HCT116 (cell line): ENCODE measurements around the gene IL10. TPM values are rescaled to one million over a fixed set of nuclear protein-coding genes. Genes with fewer than 3 reads are reported as not detected.

Experiments
- ATAC-seq: fragments of 200-7000 bp; cut with Tn5 transposase; 2 replicates; pipeline ENCODE4 v1.9.1; 2020; ENCODE audit warnings: mild to moderate bottlenecking, moderate library complexity
- BruUV-seq: library from RNA; stranded (reverse); fragments of 400-500 nt; replicated peaks from 2 replicates; lab custom pipeline; 2021; lab: Mats Ljungman, UMichigan
- CTCF ChIA-PET: fragments of 300-600 bp; sonication (Branson Sonifier 250); formaldehyde crosslinking; loops from one replicate; lab custom pipeline; 2021; ENCODE audit warnings: antibody characterized with exemption; lab: Charles Lee
- POLR2A ChIA-PET: fragments of 300-600, 350-600 bp; sonication (Branson Sonifier 250); formaldehyde crosslinking; loops from one replicate; lab custom pipeline; 2021; ENCODE audit warnings: antibody characterized with exemption; lab: Charles Lee
- RAD21 ChIA-PET, 2 experiments: fragments of 300-600 bp; sonication (Branson Sonifier 250); formaldehyde crosslinking; loops; one replicate each; lab custom pipeline; 2023; ENCODE audit warnings: low total read pairs in 2 of 2; ENCODE audit not compliant: uncharacterized antibody in 2 of 2, unreplicated experiment in 2 of 2, low non-redundant PET in 1 of 2; lab: Charles Lee
- DNase-seq: peaks from one replicate; pipeline ENCODE4 v3.0.0-alpha.2; 2010; ENCODE audit warnings: low read depth, low spot score
- H2AFZ ChIP-seq: fragments of 200-600 bp; shearing (Covaris generic), sonication (generic); 2 replicates; pipeline ENCODE4 v1.6.1; 2017; ENCODE audit warnings: low read depth, mixed run types, mixed read lengths, antibody characterized with exemption, low read length; ENCODE audit not compliant: poor library complexity, severe bottlenecking
- H3K27ac ChIP-seq: 2 replicates; pipeline ENCODE4 v1.5.1; 2012; ENCODE audit warnings: low read depth, low read length
- H3K27me3 ChIP-seq: fragments of 200-600 bp; sonication (generic); 2 replicates; pipeline ENCODE4 v1.6.1; 2016; ENCODE audit warnings: mixed run types, low read length, mixed read lengths; ENCODE audit not compliant: insufficient read depth
- H3K36me3 ChIP-seq, 2 experiments: fragments of 200-500 bp in 1 of 2; fragments of 200-600 bp in 1 of 2; sonication (Bioruptor generic) in 1 of 2; sonication (generic) in 1 of 2; 2 replicates each; pipeline versions ENCODE4 v1.5.1 to v1.6.1; 2014 to 2016; ENCODE audit warnings: low read length in 2 of 2, inconsistent platforms in 1 of 2, mixed read lengths in 1 of 2, mixed run types in 1 of 2; ENCODE audit not compliant: insufficient read depth in 2 of 2, control insufficient read depth in 1 of 2
- H3K4me1 ChIP-seq, 2 experiments: fragments of 200-600 bp in 1 of 2; sonication (generic) in 1 of 2; 2 replicates each; pipeline versions ENCODE4 v1.5.1 to v1.6.1; 2012 to 2017; ENCODE audit warnings: low read length in 2 of 2, inconsistent platforms in 1 of 2, mild to moderate bottlenecking in 1 of 2, mixed read lengths in 1 of 2, mixed run types in 1 of 2, moderate library complexity in 1 of 2; ENCODE audit not compliant: insufficient read depth in 2 of 2, control insufficient read depth in 1 of 2
- H3K4me2 ChIP-seq: fragments of 200-600 bp; sonication (generic); 2 replicates; pipeline ENCODE4 v1.6.1; 2017; ENCODE audit warnings: mixed run types, low read length, mixed read lengths
- H3K4me3 ChIP-seq, 2 experiments: fragments of 200-600 bp in 1 of 2; sonication (generic) in 1 of 2; replicated peaks in 1 of 2; 2 replicates each; pipeline ENCODE4 v1.5.1; 2011 to 2016; ENCODE audit warnings: low read length in 2 of 2, control low read depth in 1 of 2, low read depth in 1 of 2, mild to moderate bottlenecking in 1 of 2, mixed read lengths in 1 of 2, mixed run types in 1 of 2
- H3K79me2 ChIP-seq: fragments of 200-600 bp; sonication (generic); 2 replicates; pipeline ENCODE4 v1.6.1; 2017; ENCODE audit warnings: mild to moderate bottlenecking, mixed run types, low read length, moderate library complexity, mixed read lengths; ENCODE audit not compliant: insufficient read depth
- H3K9ac ChIP-seq: fragments of 200-600 bp; sonication (generic); 2 replicates; pipeline ENCODE4 v1.6.1; 2016; ENCODE audit warnings: low read length, mixed read lengths
- H3K9me2 ChIP-seq: fragments of 200-600 bp; sonication (generic), shearing (Covaris generic); 2 replicates; pipeline ENCODE4 v1.6.1; 2017; ENCODE audit warnings: mixed run types, mild to moderate bottlenecking, moderate library complexity; ENCODE audit not compliant: insufficient read depth
- H3K9me3 ChIP-seq, 2 experiments: fragments of 200-500 bp in 1 of 2; fragments of 200-600 bp in 1 of 2; sonication (Bioruptor generic) in 1 of 2; sonication (generic) in 1 of 2; 2 replicates each; pipeline ENCODE4 v1.6.1; 2014 to 2017; ENCODE audit warnings: low read length in 2 of 2, mixed read lengths in 2 of 2, inconsistent platforms in 1 of 2, low read depth in 1 of 2, mild to moderate bottlenecking in 1 of 2, mixed run types in 1 of 2, moderate library complexity in 1 of 2; ENCODE audit not compliant: control insufficient read depth in 1 of 2, insufficient read depth in 1 of 2
- H4K20me1 ChIP-seq: fragments of 200-600 bp; sonication (generic), shearing (Covaris generic); 2 replicates; pipeline ENCODE4 v1.6.1; 2017; ENCODE audit warnings: mixed run types, mild to moderate bottlenecking, moderate library complexity; ENCODE audit not compliant: insufficient read depth
- ATF3 ChIP-seq: IDR thresholded peaks from 2 replicates; pipeline ENCODE4 v1.6.1; 2012
- ZBTB33 ChIP-seq: IDR thresholded peaks from 2 replicates; pipeline ENCODE4 v1.6.1; 2011; ENCODE audit warnings: mild to moderate bottlenecking, low read length, moderate library complexity; ENCODE audit not compliant: insufficient replicate concordance; ENCODE audit errors: extremely low read depth
- ZFX ChIP-seq: fragments of 450-650 bp; IDR thresholded peaks from 2 replicates; pipeline ENCODE4 v1.6.1; 2017
- intact Hi-C: fragments of 100-400 bp; cut with micrococcal nuclease; formaldehyde crosslinking; loops from 2 replicates; pipeline ENCODE4 v1.10.0; 2022
- total RNA-seq: library from RNA; stranded (reverse); gene quantifications from one replicate; pipeline ENCODE4 v1.2.1, GENCODE V29; 2021; ENCODE audit not compliant: unreplicated experiment
- TF ChIP-seq, protein P1 (sequence below): IDR thresholded peaks from 2 replicates; pipeline ENCODE4 v1.6.1; 2012; ENCODE audit warnings: low read depth

IL10 gene
- total RNA-seq, 1 experiment from 2014 or later, result not detected

- ChIA-PET RAD21 (no interaction called here), POLR2A (no interaction called here), CTCF (interaction anchor here (0.9 to 1.4 kb wide), 6 partner anchors 28 to 244 kb away, joined by 3 to 8 read pairs (median 4); no protein-coding TSS in a partner anchor)
- H3K27ac ChIP-seq, result no peak overlapping the region
- no peaks in the 10 kb centered on the region for H4K20me1 ChIP-seq
- H3K9me3 ChIP-seq, result no peaks in the 10 kb centered on the region
- no peak for DNase-seq
- intact Hi-C loops, result no loop called here
- H3K9ac ChIP-seq, result no peak overlapping the region
- no peaks in the 10 kb centered on the region for H3K79me2 ChIP-seq
- H2AFZ ChIP-seq, result no peak overlapping the region
- no peaks in the 10 kb centered on the region for H3K27me3 ChIP-seq
- H3K4me2 ChIP-seq, result no peak overlapping the region
- peaks cover 0 to 2% of the 10 kb centered on the region in 2 experiments; a peak in 1 of 4 replicates for H3K36me3 ChIP-seq
- H3K9me2 ChIP-seq, result no peaks in the 10 kb centered on the region
- no peaks in the 10 kb centered on the region for H3K4me1 ChIP-seq
- no peak overlapping the region for H3K4me3 ChIP-seq
- ATAC-seq, result no peak
- TF ChIP-seq ATF3, result no peak
- TF ChIP-seq ZFX, result no peak
- TF ChIP-seq, protein P1, sequence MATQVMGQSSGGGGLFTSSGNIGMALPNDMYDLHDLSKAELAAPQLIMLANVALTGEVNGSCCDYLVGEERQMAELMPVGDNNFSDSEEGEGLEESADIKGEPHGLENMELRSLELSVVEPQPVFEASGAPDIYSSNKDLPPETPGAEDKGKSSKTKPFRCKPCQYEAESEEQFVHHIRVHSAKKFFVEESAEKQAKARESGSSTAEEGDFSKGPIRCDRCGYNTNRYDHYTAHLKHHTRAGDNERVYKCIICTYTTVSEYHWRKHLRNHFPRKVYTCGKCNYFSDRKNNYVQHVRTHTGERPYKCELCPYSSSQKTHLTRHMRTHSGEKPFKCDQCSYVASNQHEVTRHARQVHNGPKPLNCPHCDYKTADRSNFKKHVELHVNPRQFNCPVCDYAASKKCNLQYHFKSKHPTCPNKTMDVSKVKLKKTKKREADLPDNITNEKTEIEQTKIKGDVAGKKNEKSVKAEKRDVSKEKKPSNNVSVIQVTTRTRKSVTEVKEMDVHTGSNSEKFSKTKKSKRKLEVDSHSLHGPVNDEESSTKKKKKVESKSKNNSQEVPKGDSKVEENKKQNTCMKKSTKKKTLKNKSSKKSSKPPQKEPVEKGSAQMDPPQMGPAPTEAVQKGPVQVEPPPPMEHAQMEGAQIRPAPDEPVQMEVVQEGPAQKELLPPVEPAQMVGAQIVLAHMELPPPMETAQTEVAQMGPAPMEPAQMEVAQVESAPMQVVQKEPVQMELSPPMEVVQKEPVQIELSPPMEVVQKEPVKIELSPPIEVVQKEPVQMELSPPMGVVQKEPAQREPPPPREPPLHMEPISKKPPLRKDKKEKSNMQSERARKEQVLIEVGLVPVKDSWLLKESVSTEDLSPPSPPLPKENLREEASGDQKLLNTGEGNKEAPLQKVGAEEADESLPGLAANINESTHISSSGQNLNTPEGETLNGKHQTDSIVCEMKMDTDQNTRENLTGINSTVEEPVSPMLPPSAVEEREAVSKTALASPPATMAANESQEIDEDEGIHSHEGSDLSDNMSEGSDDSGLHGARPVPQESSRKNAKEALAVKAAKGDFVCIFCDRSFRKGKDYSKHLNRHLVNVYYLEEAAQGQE, result no peak
- no peak for TF ChIP-seq ZBTB33
- TF ChIP-seq, all 23 proteins: peak for 0
- no TSS peak for BruUV-seq
These were observed 34.5 kb downstream of the IL10 start for GRCh38 chr1:206737729-206738201.
